Activated CD4-positive, alpha-beta T cell treated with anti-CD3 and anti-CD28 coated beads, Interleukin-2, Interleukin-6, amounts not matched to agents 100 ng/mL and 50 ng/mL, durations not matched to agents 16 hours and 8 hours (primary cell): ENCODE results near the gene GSDMA.
"Not testable (repeated sequence)": the region's sequence is repeated elsewhere in the genome, so short reads cannot be mapped to it uniquely, and the experiment has no call there.

Experiments used
- DNase-seq: peaks from one replicate; pipeline ENCODE4 v3.0.0-alpha.2; 2020

GSDMA gene

GRCh38 chr17:39929646-39930407, 33.0 kb upstream of the GSDMA start:
- no peak for DNase-seq

- DNase-seq: no peak
Measured at GRCh38 chr17:39933912-39934311, 28.9 kb upstream of the GSDMA start.

GRCh38 chr17:39934324-39934723, 28.5 kb upstream of the GSDMA start:
- DNase-seq: no peak

DNA sequence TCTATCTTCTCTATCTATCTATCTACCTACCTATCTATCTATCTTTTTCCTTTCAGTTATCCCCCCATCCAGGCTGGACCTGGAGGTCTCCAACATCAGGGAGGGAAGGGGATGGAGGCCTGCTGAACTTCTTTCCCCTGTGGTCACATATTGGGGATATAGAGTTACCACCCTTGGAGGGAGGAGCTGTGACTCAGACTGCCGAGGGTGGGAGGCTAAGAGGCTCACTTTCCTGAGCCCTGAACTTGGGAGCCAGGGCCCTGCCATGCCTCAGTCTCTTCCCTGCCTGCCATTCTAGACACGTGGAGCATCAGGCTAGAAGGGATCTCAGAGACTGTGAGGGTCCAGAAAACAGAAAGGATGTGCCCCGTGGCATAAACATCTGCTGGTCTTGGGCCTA, 26.9 kb upstream of the GSDMA start:
- DNase-seq: no peak

DNA sequence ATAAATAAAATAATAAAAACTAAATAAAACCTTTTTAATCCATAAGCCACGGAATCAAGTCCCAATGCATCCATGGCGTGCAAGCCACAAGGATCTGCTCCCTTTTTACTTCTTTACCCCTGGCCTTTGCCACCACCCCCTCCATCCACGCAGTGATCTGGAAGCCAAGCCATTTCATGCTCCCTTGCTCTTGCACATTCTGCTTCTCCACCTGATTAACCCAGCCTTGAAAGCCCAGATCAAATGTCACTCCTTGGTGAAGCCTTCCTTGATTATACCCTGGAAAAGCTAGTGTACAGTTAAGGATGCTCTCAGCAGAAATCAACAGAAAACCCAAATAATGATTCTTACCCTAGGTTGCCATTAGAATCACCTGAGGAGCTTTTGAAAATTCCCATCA, 25.4 kb upstream of the GSDMA start:
- DNase-seq: no peak

DNA sequence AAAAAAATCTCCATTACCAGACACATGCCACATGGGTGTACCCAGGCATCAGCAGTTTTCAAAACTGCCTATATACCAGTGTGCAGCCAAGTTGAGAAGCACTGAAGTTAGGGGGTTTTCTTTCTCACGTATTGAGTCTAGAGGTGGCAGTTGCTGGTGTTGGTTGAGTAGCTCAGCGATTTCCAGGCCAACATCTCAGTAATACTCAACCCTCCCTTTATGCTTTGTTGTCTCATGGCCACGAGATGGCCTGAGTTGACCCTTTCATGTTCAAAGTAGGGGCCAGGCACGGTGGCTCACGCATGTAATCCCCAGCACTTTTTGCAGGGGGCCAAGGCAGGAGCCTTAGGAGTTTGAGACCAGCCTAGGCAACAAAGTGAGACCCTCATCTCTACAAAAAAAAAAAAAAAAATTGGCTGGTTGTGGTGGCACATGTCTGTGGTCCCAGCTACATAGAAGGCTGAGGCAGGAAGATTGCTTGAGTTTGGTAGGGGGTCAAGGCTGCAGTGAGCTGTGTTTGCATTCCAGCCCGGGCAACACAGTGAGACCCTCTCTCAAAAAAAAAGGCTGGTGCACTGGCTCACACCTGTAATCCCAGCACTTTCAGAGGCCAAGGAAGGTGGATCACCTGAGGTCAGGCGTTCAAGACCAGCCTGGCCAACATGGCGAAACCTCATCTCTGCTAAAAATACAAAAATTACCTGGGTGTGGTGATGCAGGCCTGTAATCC, 24.5 kb upstream of the GSDMA start:
- DNase-seq: no peak

- DNase-seq: no peak
Measured at GRCh38 chr17:39939106-39939505, 23.7 kb upstream of the GSDMA start.

DNA sequence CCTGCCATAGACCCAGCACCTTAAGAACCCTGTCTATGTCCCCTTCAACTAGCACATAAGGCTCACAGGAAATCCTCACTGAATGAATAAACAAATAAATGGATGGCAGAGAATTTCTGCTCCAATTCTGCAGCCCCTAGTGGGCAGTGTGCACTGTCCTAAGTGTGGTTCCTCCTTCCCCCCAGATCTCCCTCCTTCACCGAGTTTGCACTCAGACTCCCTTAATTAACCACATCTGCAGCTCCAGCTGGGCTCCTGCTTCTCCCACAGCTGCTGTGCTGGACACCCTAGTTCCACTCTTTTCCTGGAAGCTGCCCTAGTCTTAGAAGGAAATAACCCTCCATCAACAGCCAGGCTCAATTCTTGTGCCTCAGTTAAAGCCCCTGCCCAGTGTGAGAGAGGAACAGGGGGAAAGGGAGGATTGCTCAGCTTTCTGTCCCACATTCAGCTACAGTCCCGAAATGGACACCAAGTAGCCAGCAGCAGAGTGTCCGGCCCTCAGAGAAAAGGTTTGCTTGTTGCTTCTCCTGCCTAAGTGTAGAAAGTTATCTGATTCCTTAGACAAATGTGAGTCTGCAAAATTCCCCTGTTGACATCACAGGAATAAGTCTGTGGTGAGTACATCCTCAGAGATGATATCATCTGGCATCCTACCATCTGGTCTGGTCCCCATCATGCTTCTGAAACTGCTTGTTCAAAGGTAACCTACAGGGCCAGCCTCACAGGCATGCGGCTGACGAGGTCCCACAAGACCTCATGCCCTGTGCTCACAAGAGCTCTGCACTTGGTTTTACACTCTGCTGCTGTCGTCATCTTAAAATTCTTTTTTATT, 23.0 kb upstream of the GSDMA start:
- DNase-seq: peak; percentile 77

DNA sequence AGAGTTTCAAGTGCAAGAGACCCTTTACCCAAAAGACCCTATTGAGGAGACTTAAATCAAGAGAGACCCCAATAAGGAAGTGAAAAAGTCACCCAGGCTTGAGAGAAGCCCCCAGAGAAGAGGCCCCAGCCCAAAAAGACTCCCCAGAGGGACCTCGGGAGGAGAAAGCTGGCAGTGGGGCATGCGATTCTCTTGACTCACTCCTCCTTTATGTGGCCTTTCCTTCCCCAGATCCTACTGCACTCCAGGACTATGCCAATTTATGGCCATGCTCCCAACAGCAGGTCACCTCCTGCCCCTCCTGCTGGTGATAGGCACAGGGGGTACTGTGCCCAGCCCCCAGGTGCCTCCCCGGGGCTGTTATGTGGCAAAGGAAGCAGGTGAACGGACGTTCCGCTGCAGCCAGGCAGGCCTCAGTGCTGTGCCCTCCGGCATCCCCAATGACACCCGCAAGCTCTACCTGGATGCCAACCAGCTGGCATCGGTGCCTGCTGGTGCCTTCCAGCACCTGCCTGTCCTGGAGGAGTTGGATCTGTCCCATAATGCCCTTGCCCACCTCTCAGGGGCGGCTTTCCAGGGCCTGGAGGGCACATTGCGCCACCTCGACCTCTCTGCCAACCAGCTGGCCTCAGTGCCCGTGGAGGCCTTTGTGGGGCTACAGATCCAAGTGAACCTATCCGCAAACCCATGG, 19.0 kb upstream of the GSDMA start:
- no peak for DNase-seq

GRCh38 chr17:39944393-39944711, 18.5 kb upstream of the GSDMA start:
- no peak for DNase-seq

- no peak for DNase-seq
Measured at GRCh38 chr17:39946551-39947330, 16.1 kb upstream of the GSDMA start.

DNA sequence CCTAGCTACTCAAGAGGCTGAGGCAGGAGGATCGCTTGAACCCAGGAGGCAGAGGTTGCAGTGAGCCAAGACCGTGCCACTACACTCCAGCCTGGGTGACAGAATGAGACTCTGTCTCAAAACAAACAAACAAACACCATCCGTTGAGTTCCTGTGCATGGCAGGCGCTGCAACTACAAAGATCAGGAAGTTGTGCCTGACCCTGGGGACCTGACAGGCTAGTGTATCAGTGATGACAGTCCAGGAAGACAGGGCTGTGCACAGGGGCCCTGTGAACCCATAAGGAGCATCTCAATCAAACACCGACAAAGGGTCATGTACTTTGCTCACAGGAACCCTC, 14.3 kb upstream of the GSDMA start:
- not testable (repeated sequence) for DNase-seq

GRCh38 chr17:39949028-39949427, 13.8 kb upstream of the GSDMA start:
- DNase-seq: no peak

- no peak for DNase-seq
Measured at GRCh38 chr17:39950871-39951348, 11.9 kb upstream of the GSDMA start.

DNA sequence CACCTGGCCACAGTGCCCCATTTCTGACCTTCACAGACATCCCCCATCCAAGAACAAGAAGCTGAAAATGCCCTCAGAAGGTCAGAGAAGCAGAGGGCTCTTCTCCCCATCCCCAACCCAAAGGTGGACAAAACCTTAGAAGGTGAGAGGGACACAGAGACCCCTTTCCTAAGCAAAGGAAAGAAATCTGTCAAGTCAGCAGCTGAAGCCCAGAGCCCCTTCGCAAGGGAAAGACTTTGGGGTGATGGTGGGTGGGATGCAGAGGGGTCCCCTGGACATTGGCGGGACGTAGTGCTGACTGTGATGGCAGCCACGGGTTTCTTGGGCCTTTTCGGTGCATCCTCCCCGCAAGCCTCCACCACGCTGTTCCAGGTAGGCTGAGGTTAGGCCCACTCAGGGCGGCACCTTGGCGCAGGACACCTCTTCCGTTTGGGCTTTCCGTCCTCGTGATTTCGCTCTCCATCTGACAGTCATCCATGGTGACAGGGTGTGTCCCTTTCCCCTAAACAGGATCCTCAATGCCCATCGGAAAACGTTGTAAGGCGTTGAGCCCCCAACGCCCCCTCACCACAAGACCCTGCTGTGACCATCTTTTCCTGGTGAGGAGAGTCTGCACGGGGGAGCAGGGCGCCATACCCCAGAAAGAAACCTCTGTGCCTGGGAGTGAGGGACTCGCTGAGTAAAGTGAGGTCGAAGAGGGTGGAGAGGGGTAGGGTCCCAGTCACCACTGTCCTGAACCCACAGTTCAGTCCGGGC, 10.7 kb upstream of the GSDMA start:
- DNase-seq: no peak

DNA sequence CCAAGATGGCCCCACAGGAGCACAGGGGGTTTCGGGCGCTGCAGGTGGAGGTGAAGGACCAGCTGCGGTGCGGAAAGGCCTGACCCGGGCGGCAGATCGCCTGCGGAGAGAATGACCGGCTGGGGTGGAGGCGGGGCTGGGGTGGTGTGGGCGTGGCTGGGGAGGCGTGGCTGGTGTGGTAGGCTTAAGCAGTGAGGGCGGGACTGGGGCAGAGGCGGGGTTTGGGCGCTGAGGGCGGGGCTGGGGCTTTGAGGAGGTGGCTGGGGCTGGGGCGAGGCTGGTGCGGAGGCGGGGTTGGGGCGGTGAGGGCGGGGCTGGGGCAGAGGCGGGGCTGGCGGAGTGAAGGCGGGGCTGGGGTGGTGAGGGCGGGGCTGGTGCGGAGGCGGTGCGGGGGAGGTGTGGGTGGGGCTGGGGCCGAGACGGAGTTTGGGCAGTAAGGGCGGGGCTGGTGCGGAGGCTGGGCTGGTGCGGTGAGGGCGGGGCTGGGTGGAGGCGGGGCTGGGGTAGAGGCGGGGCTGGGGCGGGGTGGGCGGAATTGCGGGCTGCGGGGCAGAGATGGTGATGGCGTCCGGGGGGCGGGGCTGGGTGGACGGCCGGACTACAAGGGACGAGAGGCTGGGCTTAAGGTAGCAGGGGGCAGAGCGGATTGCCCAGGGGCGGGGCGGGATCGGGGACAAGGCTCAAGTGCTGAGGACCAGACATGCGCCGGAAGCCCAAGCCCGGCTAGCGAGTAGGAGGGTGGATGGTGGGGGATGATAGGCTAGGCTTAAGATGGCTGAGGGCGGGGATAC, 9.9 kb upstream of the GSDMA start:
- peak; percentile 99 for DNase-seq

DNA sequence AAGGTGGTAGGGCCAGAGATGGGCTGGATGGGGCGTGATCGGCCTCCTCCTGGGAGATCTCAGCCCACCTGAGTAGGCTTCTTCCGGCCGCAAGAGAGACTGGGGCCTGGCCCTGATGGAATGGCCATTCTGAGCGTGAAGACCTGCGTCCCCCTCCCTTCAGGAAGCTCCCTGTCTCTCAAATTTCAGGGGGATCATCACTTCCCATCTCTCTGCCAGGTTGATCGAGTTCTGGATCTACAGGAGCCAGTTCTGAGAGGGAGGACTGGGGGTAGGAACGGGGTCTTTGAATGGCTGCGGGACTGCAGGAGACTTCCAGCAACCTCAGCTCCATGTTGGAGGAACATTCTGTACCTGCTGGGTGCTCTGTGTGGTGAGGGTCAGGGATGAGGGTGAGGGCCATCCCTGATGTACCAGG, 9.3 kb upstream of the GSDMA start:
- DNase-seq: no peak

DNA sequence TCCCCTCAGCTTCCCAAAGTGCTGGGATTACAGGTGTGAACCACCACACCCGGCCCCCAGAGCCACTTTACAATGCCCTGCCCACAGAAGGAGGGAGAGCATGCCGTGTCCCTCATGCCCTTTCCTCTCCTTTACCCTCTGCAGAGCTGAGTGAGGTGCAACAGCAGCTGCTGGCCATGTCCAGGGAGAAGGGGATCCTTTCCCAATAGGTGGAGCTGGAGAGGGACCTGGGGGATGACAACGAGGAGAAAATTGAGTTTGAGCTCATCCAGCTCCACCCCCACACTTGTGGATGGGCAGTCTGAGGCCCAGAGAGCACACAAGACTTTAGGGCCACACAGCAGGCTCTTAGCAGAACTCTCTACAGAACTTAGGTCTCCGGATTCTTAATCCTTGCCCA, 7.9 kb upstream of the GSDMA start:
- no peak for DNase-seq

DNA sequence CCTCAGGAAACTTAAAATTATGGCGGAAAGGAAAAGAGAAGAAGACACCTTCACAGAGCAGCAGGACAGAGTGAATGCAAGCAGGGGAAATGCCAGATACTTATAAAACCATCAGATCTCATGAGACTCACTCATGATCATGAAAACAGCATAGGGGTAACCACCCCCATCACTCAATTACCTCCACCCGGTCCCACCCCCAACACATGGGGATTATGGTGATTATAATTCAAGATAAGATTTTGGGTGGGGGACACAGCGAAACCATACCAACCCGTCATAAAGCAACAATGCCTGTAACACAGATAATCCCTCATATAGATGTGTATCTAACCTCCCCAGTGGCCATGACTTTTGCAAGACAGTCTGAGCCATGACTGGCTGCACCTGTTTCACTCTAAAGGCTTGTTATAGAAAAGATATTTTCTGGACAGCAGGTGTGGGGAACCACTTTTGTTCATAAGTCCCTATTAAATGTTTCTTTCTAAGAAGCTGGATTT, 7.0 kb upstream of the GSDMA start:
- DNase-seq: no peak

DNA sequence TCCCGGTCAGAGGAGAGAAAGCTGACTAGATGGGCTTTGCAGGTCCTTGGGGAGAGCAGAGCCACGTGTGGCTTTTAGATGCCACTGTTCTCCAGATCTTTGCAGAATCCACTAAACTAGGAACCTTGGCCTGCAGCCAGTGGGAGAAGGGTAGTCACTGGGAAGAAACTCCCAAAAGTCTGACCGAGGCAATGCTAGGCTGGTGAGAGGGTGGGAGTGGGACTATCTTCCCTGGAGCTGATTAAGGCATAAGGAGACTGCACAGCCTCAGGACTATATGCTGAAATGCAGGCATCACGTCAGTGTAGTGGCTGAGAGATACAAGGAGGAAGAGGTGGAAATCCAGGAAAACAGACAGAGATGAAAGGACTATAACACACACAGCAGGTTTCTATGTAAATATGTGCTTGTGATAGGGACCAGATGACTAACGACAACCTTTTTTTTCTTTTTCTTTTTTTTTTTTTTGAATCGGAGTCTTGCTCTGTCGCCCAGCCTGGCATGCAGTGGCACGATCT, 2.2 kb upstream of the GSDMA start:
- DNase-seq: no peak
